Stimulated activated effector memory CD8-positive, alpha-beta T cell treated with anti-CD3 and anti-CD28 coated beads, Interleukin-12 subunit alpha, Interleukin-12 subunit beta, amount 100 ng/mL, for 72 hours (primary cell): ENCODE measurements around the gene HIPK2.
"Not testable (repeated sequence)": the region's sequence is repeated elsewhere in the genome, so short reads cannot be mapped to it uniquely, and the experiment has no call there.

Experiments
- ATAC-seq: fragments of 150-1000 bp; cut with Tn5 transposase; 2 replicates; pipeline ENCODE4 v1.10.0; 2021
- DNase-seq, 2 donors: peaks; one replicate each; pipeline ENCODE4 v3.0.0; 2021 to 2022; ENCODE audit warnings: low spot score in 2 of 2
- H3K27ac Mint-ChIP-seq: one replicate; pipeline ENCODE4 v1.8.0; 2022; ENCODE audit warnings: mild to moderate bottlenecking, mixed read lengths
- H3K36me3 Mint-ChIP-seq: one replicate; pipeline ENCODE4 v1.8.0; 2022; ENCODE audit warnings: mild to moderate bottlenecking, mixed read lengths
- H3K4me1 Mint-ChIP-seq: one replicate; pipeline ENCODE4 v1.8.0; 2022; ENCODE audit warnings: mixed read lengths
- H3K4me3 Mint-ChIP-seq: one replicate; pipeline ENCODE4 v1.8.0; 2022; ENCODE audit warnings: mild to moderate bottlenecking, mixed read lengths
- H3K9me3 Mint-ChIP-seq: one replicate; pipeline ENCODE4 v1.8.0; 2022; ENCODE audit warnings: mixed read lengths

HIPK2 gene

DNA sequence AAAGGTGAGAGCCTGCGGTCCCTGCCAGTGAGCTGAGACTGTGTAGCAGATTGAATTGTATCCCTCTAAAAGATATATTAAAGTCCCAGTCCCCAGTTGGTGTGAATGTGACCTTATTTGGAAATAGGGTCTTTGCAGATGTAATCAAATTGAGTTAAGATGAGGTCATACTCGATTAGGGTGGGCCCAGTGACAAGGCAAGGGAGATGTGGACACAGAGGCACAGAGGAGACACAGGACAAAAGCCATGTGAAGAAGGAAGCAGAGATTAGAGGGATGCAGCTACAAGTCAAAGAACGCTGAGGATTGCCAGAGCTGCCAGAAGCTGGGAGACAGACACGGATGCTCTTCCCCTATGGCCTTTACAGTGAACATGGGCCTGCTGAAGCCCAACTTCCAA is 150.0 kb downstream of the HIPK2 start:
- Mint-ChIP-seq H3K4me1 (peaks cover 64% of the 10 kb centered on the region), H3K4me3 (no peak overlapping the region), H3K9me3 (no peaks in the 10 kb centered on the region), H3K27ac (peak overlapping the region; percentile 85), H3K36me3 (peaks cover 75% of the 10 kb centered on the region)
- ATAC-seq (no peak), DNase-seq (no peak)

DNA sequence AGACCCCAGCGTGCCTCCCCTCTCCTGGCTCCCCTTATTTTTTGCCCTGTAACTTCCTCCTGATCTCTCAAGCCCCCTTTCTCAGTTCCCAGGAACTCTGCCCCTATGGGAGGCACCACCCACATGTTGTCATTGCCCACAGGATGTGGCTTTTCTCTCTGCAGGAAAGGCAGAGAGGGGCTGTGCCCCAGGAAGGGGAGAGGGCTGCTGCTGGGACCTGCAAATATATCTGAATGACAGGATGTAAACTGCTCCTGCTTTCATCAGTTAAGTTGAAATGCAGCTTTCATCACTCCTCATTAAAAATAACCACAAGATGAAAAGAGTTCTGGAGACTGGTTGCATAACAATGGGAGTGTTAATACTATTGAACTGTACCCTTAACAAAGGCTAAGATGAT is 151.0 kb downstream of the HIPK2 start:
- DNase-seq = no peak
- peaks cover 77% of the 10 kb centered on the region for H3K36me3 Mint-ChIP-seq
- H3K4me1 Mint-ChIP-seq = peaks cover 64% of the 10 kb centered on the region
- peak overlapping the region; percentile 85 for H3K27ac Mint-ChIP-seq
- no peak for ATAC-seq
- H3K9me3 Mint-ChIP-seq = no peaks in the 10 kb centered on the region
- H3K4me3 Mint-ChIP-seq = no peak overlapping the region

DNA sequence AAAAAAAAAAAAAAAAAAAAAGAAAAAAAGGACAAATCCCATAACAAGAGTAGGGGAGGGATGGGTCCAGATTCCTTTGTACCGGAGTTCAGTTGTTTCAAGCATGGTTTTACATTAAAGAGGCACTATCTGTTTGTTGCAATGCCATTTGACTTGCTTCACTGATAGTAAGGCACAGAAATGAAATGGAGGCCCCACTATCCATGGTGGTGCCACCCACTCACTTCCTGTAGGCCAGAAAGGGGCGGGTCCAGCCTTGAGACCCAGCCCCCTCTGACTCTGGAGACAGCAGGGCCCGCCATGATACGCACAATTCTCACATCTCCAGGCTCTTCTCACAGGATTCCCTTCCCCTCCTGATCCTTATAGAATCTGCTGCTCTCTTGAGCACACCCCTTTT is 154.3 kb downstream of the HIPK2 start:
- peak; percentile 59 for ATAC-seq
- Mint-ChIP-seq H3K9me3 (no peaks in the 10 kb centered on the region), H3K27ac (no peak overlapping the region), H3K36me3 (peaks cover 78% of the 10 kb centered on the region), H3K4me3 (no peak overlapping the region), H3K4me1 (peaks cover 41% of the 10 kb centered on the region)
- no peak for DNase-seq

DNA sequence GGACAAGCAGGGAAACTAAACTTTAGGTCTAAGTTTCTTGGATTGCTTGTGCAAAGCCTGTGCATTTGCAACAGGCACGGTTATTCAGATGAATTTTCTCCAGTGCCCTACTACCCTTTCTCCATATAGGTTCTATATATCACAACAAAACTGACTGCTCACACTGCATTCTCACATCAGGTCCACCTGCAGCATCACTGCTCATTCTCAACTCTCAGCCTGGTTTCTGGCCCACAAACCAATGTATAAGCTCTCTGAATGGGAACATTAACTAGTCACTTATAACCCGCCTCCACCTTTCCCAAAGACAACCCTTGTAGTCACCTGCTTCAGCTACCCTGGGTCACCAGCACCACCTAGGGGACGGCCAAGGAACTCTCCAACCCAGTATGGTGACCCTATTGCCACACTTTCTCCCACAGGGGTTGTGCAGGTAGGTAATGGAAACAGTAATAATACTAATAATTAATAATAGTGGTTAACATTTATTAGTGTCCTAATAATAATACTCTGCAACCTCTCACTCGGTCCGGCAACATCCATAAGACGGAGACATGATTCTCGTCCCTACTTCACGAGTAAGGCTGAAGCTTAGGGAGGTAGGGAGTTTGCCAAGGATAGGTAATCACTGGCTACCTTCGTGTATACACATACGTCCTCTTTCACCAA is 157.0 kb downstream of the HIPK2 start:
- peak; percentile 19 to 73 for DNase-seq
- Mint-ChIP-seq H3K4me1 (peaks cover 24% of the 10 kb centered on the region), H3K4me3 (no peak overlapping the region), H3K27ac (no peak overlapping the region), H3K9me3 (no peaks in the 10 kb centered on the region), H3K36me3 (peaks cover 77% of the 10 kb centered on the region)
- ATAC-seq = peak; percentile 76

DNA sequence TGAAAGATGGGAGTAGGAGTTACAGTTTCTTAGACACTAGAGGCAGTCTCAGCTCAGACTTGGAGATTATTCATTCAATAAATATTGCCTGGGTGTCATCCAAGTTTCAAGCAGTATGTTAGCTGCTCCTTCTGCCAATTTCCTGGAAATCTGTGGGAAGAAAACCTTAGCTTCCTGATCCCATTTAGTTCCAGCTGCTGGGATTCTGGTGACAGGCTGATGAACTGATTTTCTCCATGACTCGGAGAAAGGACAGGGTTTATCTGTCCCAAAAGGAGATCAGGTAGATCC is 158.5 kb downstream of the HIPK2 start:
- peaks cover 14% of the 10 kb centered on the region for H3K4me1 Mint-ChIP-seq
- DNase-seq = no peak
- no peak overlapping the region for H3K4me3 Mint-ChIP-seq
- ATAC-seq = no peak
- peaks cover 80% of the 10 kb centered on the region for H3K36me3 Mint-ChIP-seq
- H3K27ac Mint-ChIP-seq = peak overlapping the region; percentile 50
- no peaks in the 10 kb centered on the region for H3K9me3 Mint-ChIP-seq

DNA sequence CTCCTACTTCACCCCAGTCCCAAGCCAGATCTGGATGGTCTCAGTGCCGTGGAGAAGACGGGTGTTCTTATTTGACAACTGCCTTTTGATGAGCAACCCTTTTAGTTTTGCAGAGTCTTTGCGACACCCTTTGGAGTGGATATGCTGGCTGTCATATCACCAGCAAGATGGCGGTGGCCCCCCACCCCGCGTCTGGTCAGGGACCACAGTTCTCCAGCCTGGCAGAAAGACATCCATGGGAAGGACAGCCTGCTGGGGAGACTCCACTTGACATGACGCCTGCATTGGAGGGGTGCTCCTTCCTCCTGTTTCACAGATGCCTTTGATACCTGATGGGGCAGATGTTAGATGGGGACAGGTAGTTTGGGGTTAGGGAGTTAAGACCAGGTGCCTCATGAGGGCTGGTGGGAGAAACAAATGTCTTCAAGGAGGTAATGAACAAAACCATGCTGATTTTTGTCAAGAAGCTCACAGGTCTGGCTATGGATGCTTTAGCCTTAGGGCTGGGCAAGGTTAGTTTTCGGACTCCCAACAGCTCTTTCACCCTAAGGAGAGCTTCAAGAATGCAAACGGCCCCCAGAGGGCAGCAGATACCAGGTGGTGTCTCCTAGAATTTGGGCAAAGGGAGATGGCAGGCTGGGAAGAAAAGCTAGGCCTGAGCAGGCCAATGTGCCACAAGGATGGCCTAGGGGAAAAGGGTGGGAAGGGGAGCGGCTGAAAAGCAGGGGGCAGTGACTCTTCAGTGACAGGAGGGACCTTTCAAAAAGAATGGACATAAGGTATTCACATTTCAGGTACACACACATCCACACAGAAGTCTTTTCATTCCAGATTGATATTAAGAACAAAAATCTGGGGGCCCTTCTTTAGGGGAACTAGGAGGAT is 159.1 kb downstream of the HIPK2 start:
- Mint-ChIP-seq H3K9me3 (no peaks in the 10 kb centered on the region), H3K4me3 (no peak overlapping the region), H3K4me1 (peaks cover 8% of the 10 kb centered on the region), H3K27ac (peak overlapping the region; percentile 50), H3K36me3 (peaks cover 83% of the 10 kb centered on the region)
- DNase-seq (peak in 1 of 2 donors; percentile 17), ATAC-seq (no peak)

DNA sequence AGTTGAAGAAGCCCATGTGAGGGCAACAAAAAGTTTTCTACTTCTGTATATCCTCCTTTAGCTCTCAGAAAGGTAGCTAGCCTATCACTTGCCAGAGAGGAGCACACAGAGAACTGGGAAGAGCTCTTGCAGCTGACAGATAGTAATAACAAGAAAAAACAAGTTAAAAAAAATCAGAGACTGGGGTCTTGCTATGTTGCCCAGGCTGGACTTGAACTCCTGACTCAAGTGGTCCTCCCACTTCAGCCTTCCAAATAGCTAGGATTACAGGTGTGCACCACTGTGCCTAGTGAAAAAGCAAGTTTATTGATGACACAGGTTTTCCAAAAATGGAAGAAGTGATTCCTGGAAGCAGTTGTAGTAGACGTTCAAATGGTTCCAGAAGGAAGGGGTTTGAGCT is 160.7 kb downstream of the HIPK2 start:
- Mint-ChIP-seq H3K27ac (no peak overlapping the region), H3K4me1 (peaks cover 5% of the 10 kb centered on the region), H3K9me3 (no peaks in the 10 kb centered on the region), H3K36me3 (peaks cover 89% of the 10 kb centered on the region), H3K4me3 (no peak overlapping the region)
- ATAC-seq = no peak
- no peak for DNase-seq

DNA sequence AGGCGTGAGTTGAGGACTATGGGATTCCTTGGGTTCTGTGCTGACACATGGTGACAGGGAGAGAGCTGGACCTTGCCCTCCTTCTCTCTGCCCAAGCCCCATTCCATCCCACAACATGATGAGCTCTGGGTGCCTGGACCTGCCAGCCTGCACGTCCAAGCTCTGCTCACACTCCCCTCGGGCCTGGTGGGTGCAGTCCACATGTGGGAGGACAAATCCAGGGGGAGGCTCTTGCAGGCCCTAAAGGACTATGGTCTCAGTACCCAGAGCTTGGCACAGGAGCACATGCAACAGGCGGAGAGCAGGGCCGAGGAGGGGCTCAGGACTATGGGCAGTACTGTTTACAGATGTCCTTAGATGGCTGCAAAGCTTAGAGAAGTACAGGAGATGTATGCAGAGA is 162.9 kb downstream of the HIPK2 start:
- H3K9me3 Mint-ChIP-seq = no peaks in the 10 kb centered on the region
- no peak for ATAC-seq
- H3K4me3 Mint-ChIP-seq = no peak overlapping the region
- DNase-seq = no peak
- H3K27ac Mint-ChIP-seq = no peak overlapping the region
- peaks cover 80% of the 10 kb centered on the region for H3K36me3 Mint-ChIP-seq
- peaks cover 5% of the 10 kb centered on the region for H3K4me1 Mint-ChIP-seq

DNA sequence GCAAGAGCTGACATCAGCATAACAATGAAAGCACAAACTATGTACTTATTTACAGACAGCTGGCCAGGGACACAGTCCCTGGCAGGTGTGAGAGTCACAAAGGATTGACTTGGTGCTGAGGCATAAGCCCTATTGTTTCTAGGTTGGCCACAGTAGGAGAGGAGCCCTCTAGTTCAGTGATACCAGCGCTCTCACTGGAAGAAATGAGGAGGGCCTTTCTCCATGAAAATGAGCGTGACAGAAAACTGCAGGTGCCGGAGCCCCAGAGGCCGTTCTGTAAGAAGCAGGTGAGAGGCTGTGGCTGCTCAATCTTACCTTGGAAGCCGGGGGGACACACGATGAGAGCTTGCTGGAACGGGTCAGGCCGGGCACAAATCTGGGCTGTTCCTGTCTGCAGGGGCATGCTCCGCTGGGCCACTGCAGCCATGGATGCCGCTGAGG is 163.8 kb downstream of the HIPK2 start:
- H3K36me3 Mint-ChIP-seq = peaks cover 81% of the 10 kb centered on the region

DNA sequence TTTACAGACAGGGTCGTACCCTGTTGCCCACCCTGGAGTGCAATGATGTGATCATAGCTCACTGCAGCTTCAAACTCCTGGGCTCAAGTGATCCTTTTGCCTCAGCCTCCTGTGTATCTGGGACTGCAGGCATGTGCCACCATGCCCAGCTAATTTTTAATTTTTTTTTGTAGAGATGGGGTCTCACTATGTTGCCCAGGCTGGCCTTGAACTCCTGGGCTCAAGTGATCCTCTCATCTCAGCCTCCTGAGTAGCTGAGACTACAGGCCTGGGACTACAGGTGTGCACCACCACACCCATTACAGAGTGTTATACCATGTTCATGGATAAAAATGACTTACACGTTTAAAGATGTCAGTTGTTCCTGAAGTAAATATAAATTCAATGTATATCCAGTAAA is 166.2 kb downstream of the HIPK2 start:
- ATAC-seq, H3K4me1 Mint-ChIP-seq, DNase-seq, H3K27ac Mint-ChIP-seq, H3K9me3 Mint-ChIP-seq, H3K4me3 Mint-ChIP-seq: not testable (repeated sequence)
- H3K36me3 Mint-ChIP-seq = peaks cover 79% of the 10 kb centered on the region

More for the DNA sequence above, 163.8 kb downstream of the HIPK2 start:
- DNase-seq (no peak), ATAC-seq (no peak)
- Mint-ChIP-seq H3K4me3 (no peak overlapping the region), H3K4me1 (peaks cover 5% of the 10 kb centered on the region), H3K9me3 (no peaks in the 10 kb centered on the region), H3K27ac (no peak overlapping the region)

DNA sequence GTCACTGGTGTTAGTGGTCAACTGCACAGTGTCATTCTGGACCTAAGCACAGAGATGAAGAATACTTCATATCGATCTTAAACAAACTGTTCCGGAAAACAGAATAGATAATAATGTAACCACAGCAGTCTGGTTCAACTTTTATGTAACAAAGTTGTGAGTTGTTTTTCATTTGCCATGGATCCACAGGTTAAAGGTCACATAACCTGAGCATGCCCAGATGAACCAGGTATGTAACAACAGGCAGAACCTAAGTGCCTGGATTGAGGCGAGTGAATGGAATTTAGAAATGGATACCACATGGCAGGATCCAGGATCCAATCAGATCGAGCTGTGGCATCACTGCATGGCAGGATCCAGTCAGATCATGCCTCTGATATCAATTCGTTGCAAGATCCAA is 167.2 kb downstream of the HIPK2 start:
- H3K4me1 Mint-ChIP-seq = no peaks in the 10 kb centered on the region
- ATAC-seq = no peak
- H3K27ac Mint-ChIP-seq = no peak overlapping the region
- no peaks in the 10 kb centered on the region for H3K9me3 Mint-ChIP-seq
- no peak for DNase-seq
- peaks cover 82% of the 10 kb centered on the region for H3K36me3 Mint-ChIP-seq
- no peak overlapping the region for H3K4me3 Mint-ChIP-seq

DNA sequence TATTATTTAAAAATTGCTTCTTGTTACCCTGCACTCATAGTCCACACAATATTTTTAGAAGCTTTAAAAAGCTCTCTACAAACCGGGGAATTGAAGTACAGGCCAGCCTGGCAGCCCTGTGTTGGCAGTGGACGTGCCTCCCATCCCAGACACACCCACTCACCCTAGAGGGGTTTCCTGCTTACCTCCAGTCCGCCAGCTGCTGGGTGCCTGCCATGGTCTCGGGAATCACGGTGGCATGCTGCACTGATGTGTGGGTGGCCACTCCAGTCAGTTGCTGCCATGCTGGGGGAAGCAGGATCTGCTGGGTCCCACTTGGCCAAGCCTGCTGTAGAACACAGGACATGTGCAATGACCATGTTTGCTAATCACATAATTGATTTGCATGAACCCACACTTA is 173.9 kb downstream of the HIPK2 start:
- H3K36me3 Mint-ChIP-seq = peaks cover 33% of the 10 kb centered on the region
- no peaks in the 10 kb centered on the region for H3K9me3 Mint-ChIP-seq
- no peak for ATAC-seq
- H3K4me3 Mint-ChIP-seq = no peak overlapping the region
- no peaks in the 10 kb centered on the region for H3K4me1 Mint-ChIP-seq
- no peak overlapping the region for H3K27ac Mint-ChIP-seq
- DNase-seq = no peak

DNA sequence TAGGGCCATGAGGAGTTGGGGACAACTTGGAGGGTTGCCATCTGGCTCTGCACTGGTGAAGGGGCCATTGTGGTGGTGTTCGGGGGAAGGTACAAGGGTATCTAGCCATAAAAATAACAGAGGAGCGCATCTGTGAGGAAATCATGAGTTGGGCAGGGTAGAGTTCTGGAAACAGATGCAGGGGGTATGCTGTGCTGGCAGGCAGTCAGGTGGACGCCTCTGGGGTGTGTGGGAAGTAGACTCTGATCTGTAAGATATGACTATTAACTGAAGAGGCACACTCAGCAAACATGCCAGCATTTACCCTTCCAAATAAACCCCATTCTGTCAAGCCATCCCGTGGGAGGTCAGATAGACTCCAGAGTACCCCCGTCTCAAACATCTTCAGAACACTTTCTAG is 174.5 kb downstream of the HIPK2 start:
- H3K4me3 Mint-ChIP-seq = no peak overlapping the region
- H3K4me1 Mint-ChIP-seq = no peaks in the 10 kb centered on the region
- no peaks in the 10 kb centered on the region for H3K9me3 Mint-ChIP-seq
- H3K36me3 Mint-ChIP-seq = peaks cover 28% of the 10 kb centered on the region
- DNase-seq (no peak), ATAC-seq (no peak)
- no peak overlapping the region for H3K27ac Mint-ChIP-seq

DNA sequence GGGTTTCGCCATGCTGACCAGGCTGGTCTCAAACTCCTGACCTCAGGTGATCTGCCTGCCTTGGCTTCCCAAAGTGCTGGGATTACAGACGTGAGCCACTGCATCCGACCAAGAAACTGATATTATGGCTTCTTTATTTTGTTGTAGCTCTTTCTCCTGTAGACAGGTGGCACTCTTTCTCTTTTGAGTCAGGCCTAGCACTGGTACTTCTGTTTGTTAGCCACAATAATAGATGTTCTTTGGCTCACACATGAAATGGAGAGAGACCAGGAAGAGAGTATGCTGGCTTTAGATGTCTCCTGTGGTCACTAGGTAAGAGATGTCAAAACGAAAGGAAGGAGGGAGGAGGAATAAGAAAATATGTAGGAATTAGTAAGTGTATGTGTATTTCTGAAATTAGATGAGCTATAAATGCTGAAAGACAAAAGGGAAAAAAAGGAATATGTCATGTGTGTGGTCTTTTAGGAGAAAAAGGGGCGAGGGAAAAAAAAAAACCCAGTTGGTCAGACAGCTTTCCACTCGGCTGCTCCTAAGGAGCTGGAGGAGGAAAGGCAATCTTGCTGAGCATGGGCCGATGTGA is 175.6 kb downstream of the HIPK2 start:
- peak; percentile 61 for ATAC-seq
- H3K36me3 Mint-ChIP-seq = peaks cover 20% of the 10 kb centered on the region
- DNase-seq = no peak
- no peak overlapping the region for H3K4me3 Mint-ChIP-seq
- H3K27ac Mint-ChIP-seq = no peak overlapping the region
- H3K4me1 Mint-ChIP-seq = no peaks in the 10 kb centered on the region
- no peaks in the 10 kb centered on the region for H3K9me3 Mint-ChIP-seq

DNA sequence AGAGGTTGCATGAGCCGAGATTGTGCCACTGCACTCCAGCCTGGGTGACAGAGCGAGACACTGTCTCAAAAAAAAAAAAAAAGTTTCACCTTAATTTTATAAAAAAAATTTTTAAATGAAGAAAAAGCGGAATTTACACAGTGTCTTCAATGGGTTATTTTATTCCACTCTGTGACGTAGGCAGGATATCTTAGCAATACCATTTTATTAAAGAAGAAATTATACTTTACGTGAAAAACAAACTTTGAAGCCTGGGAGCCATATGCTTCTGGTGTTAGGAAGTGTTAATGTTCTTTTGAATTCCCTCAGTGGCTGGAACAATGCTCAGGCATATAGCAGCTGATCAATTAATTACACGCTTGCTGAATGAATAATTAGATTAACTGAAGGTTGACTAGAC is 176.6 kb downstream of the HIPK2 start:
- H3K27ac Mint-ChIP-seq = no peak overlapping the region
- H3K4me1 Mint-ChIP-seq = no peaks in the 10 kb centered on the region
- no peaks in the 10 kb centered on the region for H3K9me3 Mint-ChIP-seq
- H3K4me3 Mint-ChIP-seq = no peak overlapping the region
- peaks cover 9% of the 10 kb centered on the region for H3K36me3 Mint-ChIP-seq
- ATAC-seq (no peak), DNase-seq (no peak)

DNA sequence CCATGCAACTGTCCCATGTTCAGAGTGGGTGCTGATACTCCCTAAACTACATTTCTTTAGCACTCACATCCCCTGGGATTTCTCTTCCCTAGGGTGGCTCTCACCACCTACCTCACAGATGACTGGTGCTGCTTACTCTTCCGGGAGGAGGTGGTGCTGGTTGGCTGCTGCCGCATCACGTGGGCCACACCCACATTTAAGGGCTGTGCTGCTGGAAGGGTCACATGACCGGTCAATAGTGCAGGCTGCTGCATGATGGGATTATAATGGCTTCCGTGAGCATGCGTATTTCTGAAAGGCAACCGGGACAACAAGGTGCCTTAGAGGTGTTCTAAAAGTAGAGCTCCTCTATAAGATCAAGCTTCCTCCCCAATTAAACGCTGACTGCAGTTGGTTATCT is 177.5 kb downstream of the HIPK2 start:
- Mint-ChIP-seq H3K4me1 (no peaks in the 10 kb centered on the region), H3K4me3 (no peak overlapping the region), H3K36me3 (peaks cover under 1% of the 10 kb centered on the region), H3K27ac (no peak overlapping the region), H3K9me3 (no peaks in the 10 kb centered on the region)
- ATAC-seq (no peak), DNase-seq (no peak)
